HepG2 (cell line): Measurements from ENCODE around the gene KIF1B.

Experiments used
- ATF7 ChIP-seq, 2 experiments: fragments of 450-650 bp in 1 of 2; sonication (generic) in 1 of 2; formaldehyde crosslinking in 1 of 2; IDR thresholded peaks; 2 replicates each; pipeline versions ENCODE4 v1.4.0 to v1.6.1; 2016 to 2020; ENCODE audit warnings: antibody characterized with exemption in 1 of 2, mild to moderate bottlenecking in 1 of 2, missing genetic modification reagents in 1 of 2
- EZH2 ChIP-seq: conservative IDR thresholded peaks from 2 replicates; pipeline ENCODE4 v1.6.1; 2012; ENCODE audit warnings: mild to moderate bottlenecking, low read depth, low read length, moderate library complexity
- FOXA3 ChIP-seq: IDR thresholded peaks from 2 replicates; pipeline ENCODE4 v1.6.1; 2016; ENCODE audit warnings: missing genetic modification reagents, missing compliant biosample characterization
- SP4 ChIP-seq: sonication (generic); formaldehyde crosslinking; IDR thresholded peaks from 2 replicates; pipeline ENCODE4 v1.8.1; 2023; ENCODE audit warnings: mild to moderate bottlenecking, missing genetic modification reagents
- ZNF703 ChIP-seq: sonication (generic); formaldehyde crosslinking; IDR thresholded peaks from 2 replicates; pipeline ENCODE4 v1.5.1; 2020; ENCODE audit warnings: missing genetic modification reagents, mild to moderate bottlenecking, moderate library complexity, borderline replicate concordance
- TF ChIP-seq, protein P1 (sequence below): IDR thresholded peaks from 2 replicates; pipeline ENCODE4 v1.6.1; 2016; ENCODE audit warnings: missing compliant biosample characterization, missing genetic modification reagents, borderline replicate concordance
- TF ChIP-seq, protein P2 (sequence below): sonication (generic); formaldehyde crosslinking; IDR thresholded peaks from 2 replicates; pipeline ENCODE4 v1.5.1; 2020; ENCODE audit warnings: mild to moderate bottlenecking, missing genetic modification reagents
- TF ChIP-seq, protein P3 (sequence below), 2 experiments: IDR thresholded peaks; 2 replicates each; pipeline ENCODE4 v1.6.1; 2011 to 2012; ENCODE audit warnings: low read length in 2 of 2, borderline replicate concordance in 1 of 2, low read depth in 1 of 2, mild to moderate bottlenecking in 1 of 2, moderate library complexity in 1 of 2
- TF ChIP-seq, protein P4 (sequence below): sonication (generic); formaldehyde crosslinking; IDR thresholded peaks from 2 replicates; pipeline ENCODE4 v1.5.0; 2020; ENCODE audit warnings: mild to moderate bottlenecking, missing genetic modification reagents, moderate library complexity
- TF ChIP-seq, protein P5 (sequence below): sonication (generic); formaldehyde crosslinking; IDR thresholded peaks from 2 replicates; pipeline ENCODE4 v1.4.0; 2020; ENCODE audit warnings: missing genetic modification reagents
- TF ChIP-seq, protein P6 (sequence below): IDR thresholded peaks from 2 replicates; pipeline ENCODE4 v1.6.1; 2012; ENCODE audit warnings: inconsistent platforms
- TF ChIP-seq, protein P7 (sequence below): sonication (generic); formaldehyde crosslinking; conservative IDR thresholded peaks from 2 replicates; pipeline ENCODE4 v1.4.0; 2020; ENCODE audit warnings: missing genetic modification reagents

DNA sequence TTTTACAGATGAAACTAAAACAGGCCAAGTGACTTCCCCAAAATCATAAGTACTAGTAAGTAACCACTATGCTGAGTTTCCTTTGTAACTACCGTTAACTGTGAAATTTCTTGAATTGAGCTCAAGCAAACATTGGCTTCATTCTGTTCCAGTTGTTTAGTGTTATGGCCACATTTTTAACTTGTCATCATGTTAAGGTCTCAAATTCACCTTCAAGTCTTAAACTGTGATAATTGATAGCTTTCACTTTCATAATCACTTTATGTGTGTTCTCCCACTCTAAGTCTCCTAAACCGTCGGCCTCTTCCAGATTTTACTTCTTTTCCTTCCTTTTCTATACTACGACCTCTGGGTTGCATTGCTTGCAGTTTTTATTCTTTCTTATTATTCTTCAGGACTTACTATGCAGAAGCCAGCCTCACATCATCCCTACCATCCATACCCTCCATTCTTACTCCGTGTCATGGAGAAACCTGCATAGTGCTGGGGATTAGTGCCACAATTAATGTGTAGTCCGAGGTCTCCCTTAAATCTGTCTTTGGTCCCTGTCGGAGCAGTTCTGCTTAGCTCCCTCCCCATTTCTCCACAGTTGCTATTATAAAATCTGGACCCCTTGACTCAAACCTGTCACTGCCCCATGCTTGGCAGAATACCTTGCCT lies 5.8 kb downstream of the KIF1B start:
- TF ChIP-seq FOXA3 (CRISPR knock-in tag) (no peak), EZH2 (no peak), ATF7 (IDR thresholded peaks at IDR 0.05) (no peak), ATF7 (CRISPR knock-in tag; IDR thresholded peaks at IDR 0.05) (no peak), ZNF703 (no peak), SP4 (CRISPR knock-in tag) (no peak)
- TF ChIP-seq, protein P1, sequence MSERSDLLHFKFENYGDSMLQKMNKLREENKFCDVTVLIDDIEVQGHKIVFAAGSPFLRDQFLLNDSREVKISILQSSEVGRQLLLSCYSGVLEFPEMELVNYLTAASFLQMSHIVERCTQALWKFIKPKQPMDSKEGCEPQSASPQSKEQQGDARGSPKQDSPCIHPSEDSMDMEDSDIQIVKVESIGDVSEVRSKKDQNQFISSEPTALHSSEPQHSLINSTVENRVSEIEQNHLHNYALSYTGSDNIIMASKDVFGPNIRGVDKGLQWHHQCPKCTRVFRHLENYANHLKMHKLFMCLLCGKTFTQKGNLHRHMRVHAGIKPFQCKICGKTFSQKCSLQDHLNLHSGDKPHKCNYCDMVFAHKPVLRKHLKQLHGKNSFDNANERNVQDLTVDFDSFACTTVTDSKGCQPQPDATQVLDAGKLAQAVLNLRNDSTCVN (CRISPR knock-in tag) = no peak
- TF ChIP-seq, protein P2, sequence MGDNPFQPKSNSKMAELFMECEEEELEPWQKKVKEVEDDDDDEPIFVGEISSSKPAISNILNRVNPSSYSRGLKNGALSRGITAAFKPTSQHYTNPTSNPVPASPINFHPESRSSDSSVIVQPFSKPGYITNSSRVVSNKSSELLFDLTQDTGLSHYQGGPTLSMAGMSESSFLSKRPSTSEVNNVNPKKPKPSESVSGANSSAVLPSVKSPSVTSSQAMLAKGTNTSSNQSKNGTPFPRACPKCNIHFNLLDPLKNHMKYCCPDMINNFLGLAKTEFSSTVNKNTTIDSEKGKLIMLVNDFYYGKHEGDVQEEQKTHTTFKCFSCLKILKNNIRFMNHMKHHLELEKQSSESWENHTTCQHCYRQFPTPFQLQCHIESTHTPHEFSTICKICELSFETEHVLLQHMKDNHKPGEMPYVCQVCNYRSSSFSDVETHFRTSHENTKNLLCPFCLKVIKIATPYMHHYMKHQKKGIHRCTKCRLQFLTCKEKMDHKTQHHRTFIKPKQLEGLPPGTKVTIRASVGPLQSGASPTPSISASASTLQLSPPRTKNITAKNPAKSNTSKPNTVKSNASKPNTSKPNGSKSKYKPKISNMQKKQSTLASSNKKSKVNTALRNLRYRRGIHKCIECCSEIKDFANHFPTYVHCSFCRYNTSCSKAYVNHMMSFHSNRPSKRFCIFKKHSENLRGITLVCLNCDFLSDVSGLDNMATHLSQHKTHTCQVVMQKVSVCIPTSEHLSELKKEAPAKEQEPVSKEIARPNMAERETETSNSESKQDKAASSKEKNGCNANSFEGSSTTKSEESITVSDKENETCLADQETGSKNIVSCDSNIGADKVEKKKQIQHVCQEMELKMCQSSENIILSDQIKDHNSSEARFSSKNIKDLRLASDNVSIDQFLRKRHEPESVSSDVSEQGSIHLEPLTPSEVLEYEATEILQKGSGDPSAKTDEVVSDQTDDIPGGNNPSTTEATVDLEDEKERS (CRISPR knock-in tag) = no peak
- TF ChIP-seq, protein P3, sequence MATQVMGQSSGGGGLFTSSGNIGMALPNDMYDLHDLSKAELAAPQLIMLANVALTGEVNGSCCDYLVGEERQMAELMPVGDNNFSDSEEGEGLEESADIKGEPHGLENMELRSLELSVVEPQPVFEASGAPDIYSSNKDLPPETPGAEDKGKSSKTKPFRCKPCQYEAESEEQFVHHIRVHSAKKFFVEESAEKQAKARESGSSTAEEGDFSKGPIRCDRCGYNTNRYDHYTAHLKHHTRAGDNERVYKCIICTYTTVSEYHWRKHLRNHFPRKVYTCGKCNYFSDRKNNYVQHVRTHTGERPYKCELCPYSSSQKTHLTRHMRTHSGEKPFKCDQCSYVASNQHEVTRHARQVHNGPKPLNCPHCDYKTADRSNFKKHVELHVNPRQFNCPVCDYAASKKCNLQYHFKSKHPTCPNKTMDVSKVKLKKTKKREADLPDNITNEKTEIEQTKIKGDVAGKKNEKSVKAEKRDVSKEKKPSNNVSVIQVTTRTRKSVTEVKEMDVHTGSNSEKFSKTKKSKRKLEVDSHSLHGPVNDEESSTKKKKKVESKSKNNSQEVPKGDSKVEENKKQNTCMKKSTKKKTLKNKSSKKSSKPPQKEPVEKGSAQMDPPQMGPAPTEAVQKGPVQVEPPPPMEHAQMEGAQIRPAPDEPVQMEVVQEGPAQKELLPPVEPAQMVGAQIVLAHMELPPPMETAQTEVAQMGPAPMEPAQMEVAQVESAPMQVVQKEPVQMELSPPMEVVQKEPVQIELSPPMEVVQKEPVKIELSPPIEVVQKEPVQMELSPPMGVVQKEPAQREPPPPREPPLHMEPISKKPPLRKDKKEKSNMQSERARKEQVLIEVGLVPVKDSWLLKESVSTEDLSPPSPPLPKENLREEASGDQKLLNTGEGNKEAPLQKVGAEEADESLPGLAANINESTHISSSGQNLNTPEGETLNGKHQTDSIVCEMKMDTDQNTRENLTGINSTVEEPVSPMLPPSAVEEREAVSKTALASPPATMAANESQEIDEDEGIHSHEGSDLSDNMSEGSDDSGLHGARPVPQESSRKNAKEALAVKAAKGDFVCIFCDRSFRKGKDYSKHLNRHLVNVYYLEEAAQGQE (IDR thresholded peaks at IDR 0.05; ENCODE audit: borderline replicate concordance in 1 of 2, low read depth in 1 of 2, low read length in 2 of 2) = no peak
- TF ChIP-seq, protein P4, sequence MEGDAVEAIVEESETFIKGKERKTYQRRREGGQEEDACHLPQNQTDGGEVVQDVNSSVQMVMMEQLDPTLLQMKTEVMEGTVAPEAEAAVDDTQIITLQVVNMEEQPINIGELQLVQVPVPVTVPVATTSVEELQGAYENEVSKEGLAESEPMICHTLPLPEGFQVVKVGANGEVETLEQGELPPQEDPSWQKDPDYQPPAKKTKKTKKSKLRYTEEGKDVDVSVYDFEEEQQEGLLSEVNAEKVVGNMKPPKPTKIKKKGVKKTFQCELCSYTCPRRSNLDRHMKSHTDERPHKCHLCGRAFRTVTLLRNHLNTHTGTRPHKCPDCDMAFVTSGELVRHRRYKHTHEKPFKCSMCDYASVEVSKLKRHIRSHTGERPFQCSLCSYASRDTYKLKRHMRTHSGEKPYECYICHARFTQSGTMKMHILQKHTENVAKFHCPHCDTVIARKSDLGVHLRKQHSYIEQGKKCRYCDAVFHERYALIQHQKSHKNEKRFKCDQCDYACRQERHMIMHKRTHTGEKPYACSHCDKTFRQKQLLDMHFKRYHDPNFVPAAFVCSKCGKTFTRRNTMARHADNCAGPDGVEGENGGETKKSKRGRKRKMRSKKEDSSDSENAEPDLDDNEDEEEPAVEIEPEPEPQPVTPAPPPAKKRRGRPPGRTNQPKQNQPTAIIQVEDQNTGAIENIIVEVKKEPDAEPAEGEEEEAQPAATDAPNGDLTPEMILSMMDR (CRISPR knock-in tag) = no peak
- TF ChIP-seq, protein P5, sequence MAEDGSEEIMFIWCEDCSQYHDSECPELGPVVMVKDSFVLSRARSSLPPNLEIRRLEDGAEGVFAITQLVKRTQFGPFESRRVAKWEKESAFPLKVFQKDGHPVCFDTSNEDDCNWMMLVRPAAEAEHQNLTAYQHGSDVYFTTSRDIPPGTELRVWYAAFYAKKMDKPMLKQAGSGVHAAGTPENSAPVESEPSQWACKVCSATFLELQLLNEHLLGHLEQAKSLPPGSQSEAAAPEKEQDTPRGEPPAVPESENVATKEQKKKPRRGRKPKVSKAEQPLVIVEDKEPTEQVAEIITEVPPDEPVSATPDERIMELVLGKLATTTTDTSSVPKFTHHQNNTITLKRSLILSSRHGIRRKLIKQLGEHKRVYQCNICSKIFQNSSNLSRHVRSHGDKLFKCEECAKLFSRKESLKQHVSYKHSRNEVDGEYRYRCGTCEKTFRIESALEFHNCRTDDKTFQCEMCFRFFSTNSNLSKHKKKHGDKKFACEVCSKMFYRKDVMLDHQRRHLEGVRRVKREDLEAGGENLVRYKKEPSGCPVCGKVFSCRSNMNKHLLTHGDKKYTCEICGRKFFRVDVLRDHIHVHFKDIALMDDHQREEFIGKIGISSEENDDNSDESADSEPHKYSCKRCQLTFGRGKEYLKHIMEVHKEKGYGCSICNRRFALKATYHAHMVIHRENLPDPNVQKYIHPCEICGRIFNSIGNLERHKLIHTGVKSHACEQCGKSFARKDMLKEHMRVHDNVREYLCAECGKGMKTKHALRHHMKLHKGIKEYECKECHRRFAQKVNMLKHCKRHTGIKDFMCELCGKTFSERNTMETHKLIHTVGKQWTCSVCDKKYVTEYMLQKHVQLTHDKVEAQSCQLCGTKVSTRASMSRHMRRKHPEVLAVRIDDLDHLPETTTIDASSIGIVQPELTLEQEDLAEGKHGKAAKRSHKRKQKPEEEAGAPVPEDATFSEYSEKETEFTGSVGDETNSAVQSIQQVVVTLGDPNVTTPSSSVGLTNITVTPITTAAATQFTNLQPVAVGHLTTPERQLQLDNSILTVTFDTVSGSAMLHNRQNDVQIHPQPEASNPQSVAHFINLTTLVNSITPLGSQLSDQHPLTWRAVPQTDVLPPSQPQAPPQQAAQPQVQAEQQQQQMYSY (CRISPR knock-in tag) = no peak
- TF ChIP-seq, protein P6, sequence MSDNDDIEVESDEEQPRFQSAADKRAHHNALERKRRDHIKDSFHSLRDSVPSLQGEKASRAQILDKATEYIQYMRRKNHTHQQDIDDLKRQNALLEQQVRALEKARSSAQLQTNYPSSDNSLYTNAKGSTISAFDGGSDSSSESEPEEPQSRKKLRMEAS = no peak
- TF ChIP-seq, protein P7, sequence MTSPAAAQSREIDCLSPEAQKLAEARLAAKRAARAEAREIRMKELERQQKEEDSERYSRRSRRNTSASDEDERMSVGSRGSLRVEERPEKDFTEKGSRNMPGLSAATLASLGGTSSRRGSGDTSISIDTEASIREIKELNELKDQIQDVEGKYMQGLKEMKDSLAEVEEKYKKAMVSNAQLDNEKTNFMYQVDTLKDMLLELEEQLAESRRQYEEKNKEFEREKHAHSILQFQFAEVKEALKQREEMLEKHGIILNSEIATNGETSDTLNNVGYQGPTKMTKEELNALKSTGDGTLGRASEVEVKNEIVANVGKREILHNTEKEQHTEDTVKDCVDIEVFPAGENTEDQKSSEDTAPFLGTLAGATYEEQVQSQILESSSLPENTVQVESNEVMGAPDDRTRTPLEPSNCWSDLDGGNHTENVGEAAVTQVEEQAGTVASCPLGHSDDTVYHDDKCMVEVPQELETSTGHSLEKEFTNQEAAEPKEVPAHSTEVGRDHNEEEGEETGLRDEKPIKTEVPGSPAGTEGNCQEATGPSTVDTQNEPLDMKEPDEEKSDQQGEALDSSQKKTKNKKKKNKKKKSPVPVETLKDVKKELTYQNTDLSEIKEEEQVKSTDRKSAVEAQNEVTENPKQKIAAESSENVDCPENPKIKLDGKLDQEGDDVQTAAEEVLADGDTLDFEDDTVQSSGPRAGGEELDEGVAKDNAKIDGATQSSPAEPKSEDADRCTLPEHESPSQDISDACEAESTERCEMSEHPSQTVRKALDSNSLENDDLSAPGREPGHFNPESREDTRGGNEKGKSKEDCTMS (CRISPR knock-in tag) = no peak
